Neural progenitor cell (in vitro differentiated cells): ENCODE measurements around the gene CBL. TPM values are rescaled to one million over a fixed set of nuclear protein-coding genes. Genes with fewer than 3 reads are reported as not detected.
A peak's percentile ranks its signal among the peaks of the same experiment; 100 is the strongest.
"Not testable (repeated sequence)": the region's sequence is repeated elsewhere in the genome, so short reads cannot be mapped to it uniquely, and the experiment has no call there.

ENCODE experiments used
- DNase-seq: peaks from one replicate; pipeline ENCODE4 v3.0.0-alpha.2; 2016; ENCODE audit warnings: low spot score
- H2AFZ ChIP-seq: fragments of 200-600 bp; sonication (generic); replicated peaks from 2 replicates; pipeline ENCODE4 v1.6.1; 2016; ENCODE audit warnings: antibody characterized with exemption
- H3F3A ChIP-seq: fragments of 200-600 bp; sonication (generic); 2 replicates; pipeline ENCODE4 v1.6.1; 2016; ENCODE audit warnings: antibody characterized with exemption, low read depth
- H3K27ac ChIP-seq: fragments of 200-600 bp; sonication (generic); 2 replicates; pipeline ENCODE4 v1.5.1; 2016; ENCODE audit warnings: mild to moderate bottlenecking
- H3K27me3 ChIP-seq: fragments of 200-600 bp; sonication (generic); 2 replicates; pipeline ENCODE4 v1.6.1; 2016; ENCODE audit warnings: mild to moderate bottlenecking, moderate library complexity
- H3K36me3 ChIP-seq: fragments of 200-600 bp; sonication (generic); 2 replicates; pipeline ENCODE4 v1.5.1; 2016
- H3K4me1 ChIP-seq: fragments of 200-600 bp; sonication (generic); 2 replicates; pipeline ENCODE4 v1.6.1; 2016; ENCODE audit warnings: mixed run types
- H3K4me2 ChIP-seq: fragments of 200-600 bp; sonication (generic); 2 replicates; pipeline ENCODE4 v1.6.1; 2016
- H3K4me3 ChIP-seq: fragments of 200-600 bp; sonication (generic); 2 replicates; pipeline ENCODE4 v1.5.1; 2016
- H3K79me2 ChIP-seq: fragments of 200-600 bp; sonication (generic); 2 replicates; pipeline ENCODE4 v1.6.1; 2016; ENCODE audit warnings: low read depth
- H3K9ac ChIP-seq: fragments of 200-600 bp; sonication (generic); 2 replicates; pipeline ENCODE4 v1.6.1; 2016
- H3K9me3 ChIP-seq: fragments of 200-600 bp; sonication (generic); 2 replicates; pipeline ENCODE4 v1.5.1; 2016; ENCODE audit warnings: low read depth
- H4K20me1 ChIP-seq: fragments of 200-600 bp; sonication (generic); 2 replicates; pipeline ENCODE4 v1.6.1; 2016; ENCODE audit warnings: low read depth
- H3K27ac Mint-ChIP-seq: 3 replicates; pipeline ENCODE4 v1.8.0; 2021; ENCODE audit warnings: mixed read lengths
- H3K27me3 Mint-ChIP-seq: 2 replicates; pipeline ENCODE4 v1.8.0; 2022; ENCODE audit warnings: low read depth, mild to moderate bottlenecking, inconsistent platforms, moderate library complexity, mixed read lengths; ENCODE audit not compliant: insufficient read depth
- H3K36me3 Mint-ChIP-seq: 3 replicates; pipeline ENCODE4 v1.8.0; 2021; ENCODE audit warnings: mixed read lengths
- H3K4me1 Mint-ChIP-seq: 3 replicates; pipeline ENCODE4 v1.8.0; 2021; ENCODE audit warnings: mixed read lengths
- H3K4me3 Mint-ChIP-seq: 3 replicates; pipeline ENCODE4 v1.8.0; 2021; ENCODE audit warnings: mild to moderate bottlenecking, moderate library complexity, mixed read lengths
- H3K9me3 Mint-ChIP-seq: 3 replicates; pipeline ENCODE4 v1.8.0; 2020; ENCODE audit warnings: mixed read lengths
- CTCF ChIP-seq: fragments of 200-600 bp; sonication (generic); IDR thresholded peaks from 2 replicates; pipeline ENCODE4 v1.5.1; 2017; ENCODE audit warnings: antibody characterized with exemption, mild to moderate bottlenecking
- EZH2 ChIP-seq: fragments of 200-600 bp; sonication (generic); IDR thresholded peaks from 2 replicates; pipeline ENCODE4 v1.6.1; 2017; ENCODE audit warnings: antibody characterized with exemption, mild to moderate bottlenecking, moderate library complexity
- EZH2phosphoT487 ChIP-seq: fragments of 200-600 bp; sonication (generic); IDR thresholded peaks from 2 replicates; pipeline ENCODE4 v1.6.1; 2017; ENCODE audit warnings: antibody characterized with exemption
- total RNA-seq: library from RNA; depleted of rRNA; stranded (reverse); fragments of >200 nt; gene quantifications from 2 replicates; pipeline ENCODE4 v1.2.3, GENCODE V29; 2015; ENCODE audit warnings: low replicate concordance

The CBL gene
- total RNA-seq, 1 donor from 2014 or later, result 20.7 TPM

GRCh38 chr11:119195680-119196079 lies 10.5 kb upstream of the CBL start:
- Mint-ChIP-seq H3K27me3 (peaks cover 2% of the 10 kb centered on the region), H3K4me1 (no peaks in the 10 kb centered on the region), H3K4me3 (no peak overlapping the region), H3K36me3 (no peaks in the 10 kb centered on the region), H3K27ac (no peak overlapping the region), H3K9me3 (no peaks in the 10 kb centered on the region)
- DNase-seq, result peak; percentile 63
- H2AFZ ChIP-seq, result peak overlapping the region; percentile 57
- H3K9me3 ChIP-seq, result no peaks in the 10 kb centered on the region
- H4K20me1 ChIP-seq, result no peaks in the 10 kb centered on the region
- no peaks in the 10 kb centered on the region for H3K79me2 ChIP-seq
- no peak overlapping the region for H3K9ac ChIP-seq
- H3K4me3 ChIP-seq, result no peak overlapping the region
- no peak overlapping the region for H3K27ac ChIP-seq
- no peaks in the 10 kb centered on the region for H3F3A ChIP-seq
- no peak for TF ChIP-seq EZH2phosphoT487
- no peak for TF ChIP-seq CTCF
- no peak for TF ChIP-seq EZH2
- no peaks in the 10 kb centered on the region for H3K36me3 ChIP-seq
- H3K27me3 ChIP-seq, result no peaks in the 10 kb centered on the region
- H3K4me1 ChIP-seq, result no peaks in the 10 kb centered on the region
- H3K4me2 ChIP-seq, result peak overlapping the region; percentile 31

GRCh38 chr11:119196833-119197483 lies 9.2 kb upstream of the CBL start:
- TF ChIP-seq EZH2phosphoT487, result no peak
- no peak for TF ChIP-seq EZH2
- peak; percentile 89 for TF ChIP-seq CTCF
- Histone ChIP-seq H3K36me3 (no peaks in the 10 kb centered on the region), H3K4me2 (no peak overlapping the region), H3K27ac (no peak overlapping the region), H2AFZ (no peak overlapping the region), H3K27me3 (no peaks in the 10 kb centered on the region), H3K79me2 (no peaks in the 10 kb centered on the region), H4K20me1 (no peaks in the 10 kb centered on the region), H3F3A (no peaks in the 10 kb centered on the region), H3K9ac (no peak overlapping the region), H3K4me1 (no peaks in the 10 kb centered on the region), H3K9me3 (no peaks in the 10 kb centered on the region), H3K4me3 (no peak overlapping the region)
- Mint-ChIP-seq H3K27ac (no peak overlapping the region), H3K4me1 (no peaks in the 10 kb centered on the region), H3K36me3 (no peaks in the 10 kb centered on the region), H3K27me3 (peaks cover 2% of the 10 kb centered on the region), H3K9me3 (no peaks in the 10 kb centered on the region), H3K4me3 (no peak overlapping the region)
- peak; percentile 84 for DNase-seq

GRCh38 chr11:119198925-119199324 lies 7.2 kb upstream of the CBL start:
- Histone ChIP-seq H3K9me3 (no peaks in the 10 kb centered on the region), H2AFZ (no peak overlapping the region), H3K27ac (no peak overlapping the region), H3K36me3 (no peaks in the 10 kb centered on the region), H3K9ac (no peak overlapping the region), H3K4me2 (no peak overlapping the region), H3F3A (no peaks in the 10 kb centered on the region), H3K4me3 (no peak overlapping the region), H3K27me3 (no peaks in the 10 kb centered on the region), H4K20me1 (no peaks in the 10 kb centered on the region), H3K79me2 (no peaks in the 10 kb centered on the region), H3K4me1 (no peaks in the 10 kb centered on the region)
- no peak for TF ChIP-seq CTCF
- no peak for TF ChIP-seq EZH2
- TF ChIP-seq EZH2phosphoT487, result no peak
- no peaks in the 10 kb centered on the region for H3K9me3 Mint-ChIP-seq
- H3K36me3 Mint-ChIP-seq, result no peaks in the 10 kb centered on the region
- no peak overlapping the region for H3K4me3 Mint-ChIP-seq
- no peaks in the 10 kb centered on the region for H3K4me1 Mint-ChIP-seq
- H3K27ac Mint-ChIP-seq, result no peak overlapping the region
- DNase-seq, result no peak
- H3K27me3 Mint-ChIP-seq, result no peaks in the 10 kb centered on the region

GRCh38 chr11:119201236-119201635 lies 4.9 kb upstream of the CBL start:
- not testable (repeated sequence) for H3K27ac ChIP-seq, H3K27me3 Mint-ChIP-seq, H3K4me3 Mint-ChIP-seq, H3F3A ChIP-seq, H3K27me3 ChIP-seq, H3K4me1 Mint-ChIP-seq, H3K9me3 ChIP-seq, DNase-seq, H3K27ac Mint-ChIP-seq, H3K36me3 Mint-ChIP-seq, H3K4me2 ChIP-seq, H3K4me3 ChIP-seq, H3K4me1 ChIP-seq, H2AFZ ChIP-seq, H3K79me2 ChIP-seq, H3K36me3 ChIP-seq, H4K20me1 ChIP-seq, H3K9me3 Mint-ChIP-seq, H3K9ac ChIP-seq
